Tibial nerve (tissue), 4 donors: ENCODE results near the gene OR52A5. TPM values are rescaled to one million over a fixed set of nuclear protein-coding genes. Genes with fewer than 3 reads are reported as not detected.

Experiments used
- DNase-seq, 2 donors: peaks; one replicate each; pipeline ENCODE4 v3.0.0-alpha.2; 2019; ENCODE audit warnings: low spot score in 2 of 2
- H3K27ac ChIP-seq, 4 donors: fragments of 200-600 bp; sonication (generic) in 3 of 4; one replicate each; pipeline ENCODE4 v1.5.1; 2017 to 2019; ENCODE audit warnings: mild to moderate bottlenecking in 1 of 4
- H3K27me3 ChIP-seq, 2 donors: fragments of 200-600 bp; sonication (generic) in 1 of 2; one replicate each; pipeline versions ENCODE4 v1.5.1 to v1.6.0; 2017 to 2019
- H3K36me3 ChIP-seq, 3 donors: fragments of 200-600 bp; sonication (generic); one replicate each; pipeline ENCODE4 v1.5.1; 2018 to 2019
- H3K4me1 ChIP-seq, 4 donors: fragments of 200-600 bp; sonication (generic) in 3 of 4; one replicate each; pipeline ENCODE4 v1.5.1; 2017 to 2019
- H3K4me3 ChIP-seq, 4 donors: fragments of 200-600 bp; sonication (generic) in 3 of 4; one replicate each; pipeline ENCODE4 v1.5.1; 2017 to 2019; ENCODE audit warnings: mild to moderate bottlenecking in 1 of 4, moderate library complexity in 1 of 4
- H3K9me3 ChIP-seq, 4 donors: fragments of 200-600 bp; sonication (generic) in 3 of 4; one replicate each; pipeline ENCODE4 v1.5.1; 2017 to 2019
- EP300 ChIP-seq, 2 donors: sonication (generic); formaldehyde crosslinking; IDR thresholded peaks; one replicate each; pipeline ENCODE4 v1.6.1; 2017; ENCODE audit warnings: antibody characterized with exemption in 2 of 2, mild to moderate bottlenecking in 1 of 2
- POLR2A ChIP-seq, 2 donors: fragments of 450-650 bp; IDR thresholded peaks; one replicate each; pipeline ENCODE4 v1.6.1; 2017; ENCODE audit warnings: antibody characterized with exemption in 2 of 2, mild to moderate bottlenecking in 2 of 2, moderate library complexity in 2 of 2
- WGBS, 2 donors: methylation state at CpG; one replicate each; pipeline ENCODE4 v1.1.5; 2018; 5-methylcytosine and 5-hydroxymethylcytosine counted together
- total RNA-seq, 4 donors: library from RNA; depleted of rRNA; stranded (reverse); fragments of >200 nt; gene quantifications; one replicate each; pipeline ENCODE4 v1.1.0, GENCODE V29; 2016
- TF ChIP-seq, protein P1 (sequence below), 5 experiments: fragments of 200-600 bp in 3 of 5; fragments of 450-650 bp in 2 of 5; sonication (generic) in 3 of 5; IDR thresholded peaks; one replicate each; pipeline ENCODE4 v1.5.1; 2016 to 2019; ENCODE audit warnings: antibody characterized with exemption in 5 of 5, mild to moderate bottlenecking in 3 of 5, moderate library complexity in 2 of 5

The OR52A5 gene
- total RNA-seq, 4 donors from 2014 or later: not detected

DNA sequence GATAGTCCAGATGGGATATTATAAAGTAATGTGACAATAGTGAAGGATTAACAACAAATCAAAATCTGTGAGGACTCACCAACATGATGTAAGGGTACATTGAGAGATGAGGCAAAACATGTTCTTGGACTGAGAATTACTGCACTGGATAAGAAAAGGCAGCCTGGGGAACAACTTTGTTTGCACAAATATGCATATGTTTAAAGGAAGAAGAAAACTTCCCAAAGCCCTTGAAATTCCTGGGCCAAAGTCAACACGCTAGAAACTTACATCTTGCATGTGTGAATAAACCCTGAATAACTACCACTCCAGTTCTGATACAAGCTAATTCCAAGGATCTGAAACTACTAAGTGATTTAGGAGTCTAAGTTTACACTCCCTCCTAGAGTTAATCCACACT is 1.1 kb downstream of the OR52A5 start:
- Histone ChIP-seq H3K27ac (no peak overlapping the region), H3K36me3 (no peaks in the 10 kb centered on the region), H3K4me3 (no peak overlapping the region), H3K9me3 (no peaks in the 10 kb centered on the region), H3K4me1 (no peaks in the 10 kb centered on the region), H3K27me3 (no peaks in the 10 kb centered on the region)
- DNase-seq: no peak
- WGBS, 2 donors: 33 to 66% methylated on average over 1 of the region's 1 CpG
- TF ChIP-seq POLR2A (IDR thresholded peaks at IDR 0.05) (no peak), EP300 (IDR thresholded peaks at IDR 0.05) (no peak)
- TF ChIP-seq, protein P1, sequence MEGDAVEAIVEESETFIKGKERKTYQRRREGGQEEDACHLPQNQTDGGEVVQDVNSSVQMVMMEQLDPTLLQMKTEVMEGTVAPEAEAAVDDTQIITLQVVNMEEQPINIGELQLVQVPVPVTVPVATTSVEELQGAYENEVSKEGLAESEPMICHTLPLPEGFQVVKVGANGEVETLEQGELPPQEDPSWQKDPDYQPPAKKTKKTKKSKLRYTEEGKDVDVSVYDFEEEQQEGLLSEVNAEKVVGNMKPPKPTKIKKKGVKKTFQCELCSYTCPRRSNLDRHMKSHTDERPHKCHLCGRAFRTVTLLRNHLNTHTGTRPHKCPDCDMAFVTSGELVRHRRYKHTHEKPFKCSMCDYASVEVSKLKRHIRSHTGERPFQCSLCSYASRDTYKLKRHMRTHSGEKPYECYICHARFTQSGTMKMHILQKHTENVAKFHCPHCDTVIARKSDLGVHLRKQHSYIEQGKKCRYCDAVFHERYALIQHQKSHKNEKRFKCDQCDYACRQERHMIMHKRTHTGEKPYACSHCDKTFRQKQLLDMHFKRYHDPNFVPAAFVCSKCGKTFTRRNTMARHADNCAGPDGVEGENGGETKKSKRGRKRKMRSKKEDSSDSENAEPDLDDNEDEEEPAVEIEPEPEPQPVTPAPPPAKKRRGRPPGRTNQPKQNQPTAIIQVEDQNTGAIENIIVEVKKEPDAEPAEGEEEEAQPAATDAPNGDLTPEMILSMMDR (IDR thresholded peaks at IDR 0.05): no peak

DNA sequence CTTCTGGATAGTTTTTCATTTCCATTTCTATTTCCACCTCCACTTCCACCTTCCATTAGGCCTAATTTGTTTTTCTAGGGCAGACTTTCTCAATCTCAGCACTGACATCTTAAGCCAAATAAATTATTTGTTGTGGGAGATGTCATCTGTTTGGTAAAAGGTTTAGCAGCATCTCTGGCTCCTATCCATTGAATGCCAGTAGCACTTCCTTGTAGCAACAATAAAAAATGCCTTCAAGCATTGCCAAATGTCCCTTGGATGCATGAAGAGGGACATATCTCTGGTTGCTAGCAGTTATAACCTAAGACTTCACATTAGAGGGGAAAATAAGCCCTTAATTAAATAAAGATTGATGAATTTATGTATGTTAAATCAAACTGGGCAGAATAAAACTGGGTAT is 1.9 kb downstream of the OR52A5 start:
- Histone ChIP-seq H3K27ac (no peak overlapping the region), H3K4me3 (no peak overlapping the region), H3K4me1 (no peaks in the 10 kb centered on the region), H3K36me3 (no peaks in the 10 kb centered on the region), H3K9me3 (no peaks in the 10 kb centered on the region), H3K27me3 (no peaks in the 10 kb centered on the region)
- DNase-seq: no peak
- TF ChIP-seq EP300 (IDR thresholded peaks at IDR 0.05): no peak
- no peak for TF ChIP-seq POLR2A (IDR thresholded peaks at IDR 0.05)
- TF ChIP-seq, protein P1 (IDR thresholded peaks at IDR 0.05): no peak

DNA sequence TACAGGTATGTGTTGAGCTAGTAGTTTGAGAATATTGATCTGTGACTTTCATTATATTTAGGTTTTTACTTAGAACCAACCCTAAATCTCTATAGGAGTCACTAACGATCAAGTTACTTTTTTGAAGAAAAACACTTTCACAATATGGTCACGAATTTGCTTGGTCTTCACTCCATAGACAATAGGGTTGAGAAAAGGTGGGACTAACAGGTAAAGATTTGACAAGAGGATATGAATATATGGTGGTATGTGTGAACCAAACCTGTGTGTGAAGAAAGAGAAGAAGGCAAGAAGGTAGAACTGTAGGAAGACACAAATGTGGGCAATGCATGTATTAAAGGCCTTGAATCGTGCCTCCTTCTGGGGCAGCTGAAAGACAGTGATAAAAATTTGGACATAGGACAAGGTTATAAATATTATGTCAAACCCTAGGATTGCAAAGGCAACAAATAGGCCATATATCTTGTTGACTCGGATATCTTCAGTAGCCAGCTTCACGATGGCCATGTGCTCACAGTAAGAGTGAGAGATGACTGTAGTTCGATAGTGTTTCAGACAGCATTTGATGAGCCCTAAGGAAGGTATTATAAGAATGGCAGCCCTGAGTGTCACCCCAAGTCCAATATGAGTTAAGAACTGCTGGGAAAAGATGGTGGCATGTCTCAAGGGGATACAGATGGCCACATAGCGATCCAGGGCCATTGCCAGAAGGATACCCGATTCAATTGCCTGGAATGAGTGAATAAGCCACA is 6.4 kb downstream of the OR52A5 start:
- no peak for DNase-seq
- Histone ChIP-seq H3K27me3 (no peaks in the 10 kb centered on the region), H3K4me3 (no peak overlapping the region), H3K36me3 (no peaks in the 10 kb centered on the region), H3K4me1 (no peaks in the 10 kb centered on the region), H3K9me3 (no peaks in the 10 kb centered on the region), H3K27ac (no peak overlapping the region)
- WGBS, 2 donors: 88 to 90% methylated on average over 8 of the region's 8 CpGs
- TF ChIP-seq POLR2A (IDR thresholded peaks at IDR 0.05) (no peak), EP300 (IDR thresholded peaks at IDR 0.05) (no peak)
- TF ChIP-seq, protein P1 (IDR thresholded peaks at IDR 0.05): no peak

DNA sequence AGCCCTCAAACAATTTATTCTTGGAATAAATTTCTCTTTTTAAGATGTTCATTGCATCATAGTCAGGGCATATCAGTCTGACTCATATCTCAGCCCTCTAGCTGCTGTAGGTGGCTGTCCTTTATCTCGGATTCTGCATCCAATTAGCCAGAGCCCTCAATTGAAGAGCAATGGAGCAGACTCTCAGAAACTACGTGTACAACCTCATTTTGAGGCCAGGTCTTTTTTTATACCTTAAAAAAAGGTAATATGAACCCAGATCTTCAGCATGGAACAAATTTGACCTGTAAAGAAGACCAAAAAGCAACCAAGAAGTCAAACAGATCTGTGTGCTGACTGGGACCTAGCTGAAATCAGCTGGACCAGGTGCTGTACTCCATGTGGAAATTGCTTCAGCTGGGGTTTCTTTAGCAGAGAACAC is 8.7 kb downstream of the OR52A5 start:
- H3K36me3 ChIP-seq: no peaks in the 10 kb centered on the region
- no peak for DNase-seq
- WGBS, 2 donors: 69 to 84% methylated on average over 2 of the region's 2 CpGs

More for the DNA sequence above, 8.7 kb downstream of the OR52A5 start:
- no peaks in the 10 kb centered on the region for H3K4me1 ChIP-seq
- H3K27me3 ChIP-seq: no peaks in the 10 kb centered on the region
- no peak overlapping the region for H3K4me3 ChIP-seq
- no peak overlapping the region for H3K27ac ChIP-seq
- TF ChIP-seq, protein P1 (IDR thresholded peaks at IDR 0.05): no peak
- TF ChIP-seq EP300 (IDR thresholded peaks at IDR 0.05) (no peak), POLR2A (IDR thresholded peaks at IDR 0.05) (no peak)
- no peaks in the 10 kb centered on the region for H3K9me3 ChIP-seq
